Esophagus squamous epithelium (tissue), 5 donors: ENCODE results near the gene KRT10. TPM values are rescaled to one million over a fixed set of nuclear protein-coding genes. Genes with fewer than 3 reads are reported as not detected.
"Not testable (repeated sequence)": the region's sequence is repeated elsewhere in the genome, so short reads cannot be mapped to it uniquely, and the experiment has no call there.

Experiments
- DNase-seq: peaks from one replicate; lab custom pipeline; 2025; lab: John Stamatoyannopoulos, UW
- H3K27ac ChIP-seq, 4 donors: fragments of 200-600 bp; sonication (generic); one replicate each; pipeline ENCODE4 v1.5.1; 2016 to 2019; ENCODE audit warnings: mild to moderate bottlenecking in 1 of 4
- H3K27me3 ChIP-seq, 4 donors: fragments of 200-600 bp; sonication (generic); 1 replicate in 3 of 4; 2 replicates in 1 of 4; pipeline versions ENCODE4 v1.5.1 to v1.6.0; 2017 to 2021; ENCODE audit warnings: antibody characterized with exemption in 1 of 4
- H3K36me3 ChIP-seq, 3 donors: fragments of 200-600 bp; sonication (generic); one replicate each; pipeline ENCODE4 v1.5.1; 2016 to 2019
- H3K4me1 ChIP-seq, 3 donors: fragments of 200-600 bp; sonication (generic); one replicate each; pipeline ENCODE4 v1.5.1; 2017 to 2019
- H3K4me3 ChIP-seq, 4 donors: fragments of 200-600 bp; sonication (generic); 1 replicate in 3 of 4; 2 replicates in 1 of 4; pipeline ENCODE4 v1.5.1; 2016 to 2019; ENCODE audit warnings: mild to moderate bottlenecking in 2 of 4, moderate library complexity in 1 of 4
- H3K9me3 ChIP-seq, 3 donors: fragments of 200-600 bp; sonication (generic); one replicate each; pipeline ENCODE4 v1.5.1; 2016 to 2019
- POLR2A ChIP-seq, 4 donors: fragments of 450-650 bp; IDR thresholded peaks; one replicate each; pipeline ENCODE4 v1.6.1; 2017; ENCODE audit warnings: antibody characterized with exemption in 4 of 4, mild to moderate bottlenecking in 4 of 4, moderate library complexity in 3 of 4
- WGBS, 2 donors: methylation state at CpG; one replicate each; pipeline ENCODE4 v1.1.5; 2018; 5-methylcytosine and 5-hydroxymethylcytosine counted together
- intact Hi-C: fragments of 100-400 bp; cut with DNase I; formaldehyde crosslinking; loops from one replicate; pipeline ENCODE4 v1.15.0; 2022
- total RNA-seq, 4 donors: library from RNA; depleted of rRNA; stranded (reverse); fragments of >200 nt; gene quantifications; one replicate each; pipeline ENCODE4 v1.1.0, GENCODE V29; 2016
- TF ChIP-seq, protein P1 (sequence below), 6 experiments: fragments of 450-650 bp in 4 of 6; fragments of 200-600 bp in 2 of 6; sonication (generic) in 2 of 6; IDR thresholded peaks; one replicate each; pipeline ENCODE4 v1.5.1; 2016 to 2019; ENCODE audit warnings: antibody characterized with exemption in 6 of 6, mild to moderate bottlenecking in 4 of 6, moderate library complexity in 4 of 6
- donor health status: DM: yes; HTN: yes; CAD: no.

Gene KRT10
- total RNA-seq, 4 donors from 2014 or later: 14.4 to 50.0 (median 33.2) TPM

DNA sequence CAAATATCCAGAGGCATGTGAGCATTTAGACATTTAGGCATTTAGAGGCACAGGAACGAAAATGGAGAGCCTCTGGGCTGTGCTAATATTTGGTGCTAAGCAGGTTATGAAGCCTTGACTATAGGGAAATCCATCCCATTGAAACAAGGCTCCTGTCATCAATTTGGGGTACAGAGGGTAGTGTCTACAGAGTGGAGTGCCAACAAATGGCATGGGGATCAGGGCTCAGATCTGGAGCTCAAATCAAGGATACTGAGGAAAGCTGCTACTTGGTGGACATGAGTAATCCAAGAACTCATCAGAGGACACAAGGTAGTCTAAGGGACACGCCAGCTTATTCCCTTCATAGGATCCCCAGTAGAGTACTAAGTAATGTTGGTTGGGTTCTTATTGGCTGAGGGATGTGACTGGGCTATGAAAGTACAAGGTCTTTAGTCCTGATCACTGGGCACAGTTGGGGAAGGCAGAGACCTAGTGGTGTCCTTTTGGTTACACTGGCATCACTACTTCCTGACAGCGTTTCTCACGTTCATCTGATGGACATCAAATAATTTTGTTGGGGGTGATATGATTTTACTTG, 5.2 kb downstream of the KRT10 start:
- H3K4me1 ChIP-seq: peaks cover 0 to 21% (median 8%) of the 10 kb centered on the region in 3 donors
- H3K27ac ChIP-seq: no peak overlapping the region
- 93 to 99% methylated on average over 4 of the region's 4 CpGs for WGBS, 2 donors
- H3K4me3 ChIP-seq: no peak overlapping the region
- peaks cover 0 to 11% (median 2%) of the 10 kb centered on the region in 4 donors for H3K27me3 ChIP-seq
- peaks cover 0 to 16% (median 0%) of the 10 kb centered on the region in 3 donors for H3K36me3 ChIP-seq
- no peaks in the 10 kb centered on the region for H3K9me3 ChIP-seq
- no peak for DNase-seq
- intact Hi-C loops: no loop called here
- TF ChIP-seq POLR2A (IDR thresholded peaks at IDR 0.05): no peak
- TF ChIP-seq, protein P1, sequence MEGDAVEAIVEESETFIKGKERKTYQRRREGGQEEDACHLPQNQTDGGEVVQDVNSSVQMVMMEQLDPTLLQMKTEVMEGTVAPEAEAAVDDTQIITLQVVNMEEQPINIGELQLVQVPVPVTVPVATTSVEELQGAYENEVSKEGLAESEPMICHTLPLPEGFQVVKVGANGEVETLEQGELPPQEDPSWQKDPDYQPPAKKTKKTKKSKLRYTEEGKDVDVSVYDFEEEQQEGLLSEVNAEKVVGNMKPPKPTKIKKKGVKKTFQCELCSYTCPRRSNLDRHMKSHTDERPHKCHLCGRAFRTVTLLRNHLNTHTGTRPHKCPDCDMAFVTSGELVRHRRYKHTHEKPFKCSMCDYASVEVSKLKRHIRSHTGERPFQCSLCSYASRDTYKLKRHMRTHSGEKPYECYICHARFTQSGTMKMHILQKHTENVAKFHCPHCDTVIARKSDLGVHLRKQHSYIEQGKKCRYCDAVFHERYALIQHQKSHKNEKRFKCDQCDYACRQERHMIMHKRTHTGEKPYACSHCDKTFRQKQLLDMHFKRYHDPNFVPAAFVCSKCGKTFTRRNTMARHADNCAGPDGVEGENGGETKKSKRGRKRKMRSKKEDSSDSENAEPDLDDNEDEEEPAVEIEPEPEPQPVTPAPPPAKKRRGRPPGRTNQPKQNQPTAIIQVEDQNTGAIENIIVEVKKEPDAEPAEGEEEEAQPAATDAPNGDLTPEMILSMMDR (IDR thresholded peaks at IDR 0.05): no peak

DNA sequence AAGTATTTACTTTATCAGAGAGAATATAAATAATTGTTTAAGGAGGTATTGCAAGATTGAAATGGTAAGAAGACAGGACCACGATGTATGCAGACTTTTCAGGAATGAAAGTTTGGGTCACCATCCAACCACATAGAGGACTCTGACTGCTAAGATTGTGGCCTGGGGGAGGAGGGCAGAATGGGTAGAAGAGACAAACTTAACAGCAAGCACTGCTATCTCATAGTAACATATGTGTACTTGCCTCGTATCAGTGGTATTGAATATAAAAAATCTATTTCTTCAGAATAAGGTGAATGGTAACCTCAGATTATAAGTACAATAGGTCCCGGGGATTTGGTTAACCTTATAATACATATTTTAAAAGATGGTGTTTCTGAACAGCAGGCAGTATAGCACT, 5.8 kb downstream of the KRT10 start:
- 92 to 94% methylated on average over 3 of the region's 3 CpGs for WGBS, 2 donors
- intact Hi-C loops: no loop called here
- H3K36me3 ChIP-seq: peaks cover 0 to 13% (median 0%) of the 10 kb centered on the region in 3 donors

DNA sequence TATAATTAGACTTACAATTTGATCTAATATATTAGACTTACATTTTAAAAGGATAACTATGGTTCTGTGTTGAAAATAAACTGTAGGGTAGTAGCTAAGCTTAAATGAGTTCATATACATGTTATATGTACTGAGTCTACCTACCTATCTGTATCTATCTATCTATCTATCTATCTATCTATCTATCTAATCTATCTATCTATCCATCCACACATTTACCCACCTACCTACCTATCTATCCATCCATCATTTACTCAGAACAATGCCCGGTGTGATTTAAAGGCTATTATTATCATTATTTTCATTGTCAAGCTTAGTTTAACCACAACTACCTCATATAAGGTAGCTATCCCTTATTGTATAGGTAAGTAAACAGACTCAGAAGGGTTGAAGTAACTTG, 7.0 kb downstream of the KRT10 start:
- WGBS, 2 donors: 90 to 92% methylated on average over 1 of the region's 1 CpG
- H3K9me3 ChIP-seq: no peaks in the 10 kb centered on the region
- peaks cover 0 to 21% (median 8%) of the 10 kb centered on the region in 3 donors for H3K4me1 ChIP-seq
- peaks cover 0 to 13% (median 0%) of the 10 kb centered on the region in 3 donors for H3K36me3 ChIP-seq
- H3K27me3 ChIP-seq: peaks cover 0 to 22% (median 2%) of the 10 kb centered on the region in 4 donors
- no peak for TF ChIP-seq POLR2A (IDR thresholded peaks at IDR 0.05)
- TF ChIP-seq, protein P1 (IDR thresholded peaks at IDR 0.05): no peak
- H3K4me3 ChIP-seq: no peak overlapping the region
- no peak overlapping the region for H3K27ac ChIP-seq
- intact Hi-C loops: no loop called here
- DNase-seq: no peak

More for the DNA sequence above, 5.8 kb downstream of the KRT10 start:
- DNase-seq: no peak
- H3K27me3 ChIP-seq: peaks cover 0 to 17% (median 2%) of the 10 kb centered on the region in 4 donors
- no peak overlapping the region for H3K4me3 ChIP-seq
- peaks cover 0 to 21% (median 8%) of the 10 kb centered on the region in 3 donors for H3K4me1 ChIP-seq
- no peak overlapping the region for H3K27ac ChIP-seq
- no peak for TF ChIP-seq POLR2A (IDR thresholded peaks at IDR 0.05)
- TF ChIP-seq, protein P1 (IDR thresholded peaks at IDR 0.05): no peak
- no peaks in the 10 kb centered on the region for H3K9me3 ChIP-seq

DNA sequence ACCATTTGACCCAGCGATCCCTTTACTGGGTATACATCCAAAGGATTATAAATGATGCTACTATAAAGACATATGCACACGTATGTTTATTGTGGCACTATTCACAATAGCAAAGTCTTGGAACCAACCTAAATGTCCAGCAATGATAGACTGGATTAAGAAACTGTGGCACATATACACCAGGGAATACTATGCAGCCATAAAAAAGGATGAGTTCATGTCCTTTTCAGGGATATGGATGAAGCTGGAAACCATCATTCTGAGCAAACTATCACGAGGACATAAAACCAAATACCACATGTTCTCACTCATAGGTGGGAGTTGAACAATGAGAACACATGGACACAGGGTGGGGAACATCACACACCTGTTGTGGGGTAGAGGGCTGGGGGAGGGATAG, 7.8 kb downstream of the KRT10 start:
- DNase-seq, H3K27ac ChIP-seq, H3K9me3 ChIP-seq, H3K4me3 ChIP-seq, intact Hi-C loops: not testable (repeated sequence)
- 72 to 83% methylated on average over 3 of the region's 3 CpGs for WGBS, 2 donors
- H3K4me1 ChIP-seq: peaks cover 0 to 15% (median 6%) of the 10 kb centered on the region in 3 donors
- peaks cover 0 to 13% (median 0%) of the 10 kb centered on the region in 3 donors for H3K36me3 ChIP-seq
- peaks cover 0 to 29% (median 2%) of the 10 kb centered on the region in 4 donors for H3K27me3 ChIP-seq

DNA sequence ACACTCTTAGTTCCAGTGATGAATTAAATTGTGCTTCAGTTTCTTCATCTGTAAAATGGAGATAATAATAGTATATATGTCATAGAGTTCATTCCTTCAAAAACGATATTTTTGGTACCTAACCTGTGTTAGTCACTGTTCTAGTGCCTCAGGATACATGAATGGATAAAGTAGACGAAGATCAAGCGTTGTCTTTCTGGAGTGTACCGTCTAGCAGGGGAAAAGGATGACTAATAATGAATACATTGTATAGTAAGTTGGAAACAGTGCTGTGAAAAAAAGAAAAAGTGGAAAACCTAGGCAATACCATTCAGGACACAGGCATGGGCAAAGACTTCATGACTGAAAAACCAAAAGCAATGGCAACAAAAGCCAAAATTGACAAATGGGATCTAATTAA, 8.6 kb downstream of the KRT10 start:
- H3K36me3 ChIP-seq: peaks cover 0 to 13% (median 0%) of the 10 kb centered on the region in 3 donors
- WGBS, 2 donors: 30 to 33% methylated on average over 4 of the region's 4 CpGs
- DNase-seq: no peak
- H3K9me3 ChIP-seq: no peaks in the 10 kb centered on the region
- intact Hi-C loops: no loop called here
- TF ChIP-seq, protein P1 (IDR thresholded peaks at IDR 0.05): no peak
- TF ChIP-seq POLR2A (IDR thresholded peaks at IDR 0.05): no peak
- H3K27ac ChIP-seq: no peak overlapping the region
- peaks cover 0 to 37% (median 2%) of the 10 kb centered on the region in 4 donors for H3K27me3 ChIP-seq
- peaks cover 0 to 9% (median 5%) of the 10 kb centered on the region in 3 donors for H3K4me1 ChIP-seq
- H3K4me3 ChIP-seq: no peak overlapping the region
